Esophagus squamous epithelium (tissue), 5 donors: ENCODE data around the gene NMBR. TPM values are rescaled to one million over a fixed set of nuclear protein-coding genes. Genes with fewer than 3 reads are reported as not detected.
"Not testable (repeated sequence)": the region's sequence is repeated elsewhere in the genome, so short reads cannot be mapped to it uniquely, and the experiment has no call there.

Experiments used
- DNase-seq: peaks from one replicate; lab custom pipeline; 2025; lab: John Stamatoyannopoulos, UW
- H3K27ac ChIP-seq, 4 donors: fragments of 200-600 bp; sonication (generic); one replicate each; pipeline ENCODE4 v1.5.1; 2016 to 2019; ENCODE audit warnings: mild to moderate bottlenecking in 1 of 4
- H3K27me3 ChIP-seq, 4 donors: fragments of 200-600 bp; sonication (generic); 1 replicate in 3 of 4; 2 replicates in 1 of 4; pipeline versions ENCODE4 v1.5.1 to v1.6.0; 2017 to 2021; ENCODE audit warnings: antibody characterized with exemption in 1 of 4
- H3K36me3 ChIP-seq, 3 donors: fragments of 200-600 bp; sonication (generic); one replicate each; pipeline ENCODE4 v1.5.1; 2016 to 2019
- H3K4me1 ChIP-seq, 3 donors: fragments of 200-600 bp; sonication (generic); one replicate each; pipeline ENCODE4 v1.5.1; 2017 to 2019
- H3K4me3 ChIP-seq, 4 donors: fragments of 200-600 bp; sonication (generic); 1 replicate in 3 of 4; 2 replicates in 1 of 4; pipeline ENCODE4 v1.5.1; 2016 to 2019; ENCODE audit warnings: mild to moderate bottlenecking in 2 of 4, moderate library complexity in 1 of 4
- H3K9me3 ChIP-seq, 3 donors: fragments of 200-600 bp; sonication (generic); one replicate each; pipeline ENCODE4 v1.5.1; 2016 to 2019
- CTCF ChIP-seq, 6 experiments: fragments of 450-650 bp in 4 of 6; fragments of 200-600 bp in 2 of 6; sonication (generic) in 2 of 6; IDR thresholded peaks; one replicate each; pipeline ENCODE4 v1.5.1; 2016 to 2019; ENCODE audit warnings: antibody characterized with exemption in 6 of 6, mild to moderate bottlenecking in 4 of 6, moderate library complexity in 4 of 6
- POLR2A ChIP-seq, 4 donors: fragments of 450-650 bp; IDR thresholded peaks; one replicate each; pipeline ENCODE4 v1.6.1; 2017; ENCODE audit warnings: antibody characterized with exemption in 4 of 4, mild to moderate bottlenecking in 4 of 4, moderate library complexity in 3 of 4
- WGBS, 2 donors: methylation state at CpG; one replicate each; pipeline ENCODE4 v1.1.5; 2018; 5-methylcytosine and 5-hydroxymethylcytosine counted together
- intact Hi-C: fragments of 100-400 bp; cut with DNase I; formaldehyde crosslinking; loops from one replicate; pipeline ENCODE4 v1.15.0; 2022
- total RNA-seq, 4 donors: library from RNA; depleted of rRNA; stranded (reverse); fragments of >200 nt; gene quantifications; one replicate each; pipeline ENCODE4 v1.1.0, GENCODE V29; 2016
- donor health status: DM: yes; HTN: yes; CAD: no.

NMBR gene
- total RNA-seq, 4 donors from 2014 or later: not detected

GRCh38 chr6:142030115-142030619 lies 116.8 kb downstream of the NMBR start:
- DNase-seq: no peak
- H3K4me1 ChIP-seq: no peaks in the 10 kb centered on the region
- intact Hi-C loops: no loop called here
- no peak overlapping the region for H3K27ac ChIP-seq
- no peaks in the 10 kb centered on the region for H3K36me3 ChIP-seq
- H3K9me3 ChIP-seq: no peaks in the 10 kb centered on the region
- TF ChIP-seq CTCF (IDR thresholded peaks at IDR 0.05): no peak
- no peak for TF ChIP-seq POLR2A (IDR thresholded peaks at IDR 0.05)
- H3K4me3 ChIP-seq: no peak overlapping the region
- 74 to 75% methylated on average over 11 of the region's 11 CpGs for WGBS, 2 donors
- peaks cover 0 to 8% (median 0%) of the 10 kb centered on the region in 4 donors for H3K27me3 ChIP-seq

- H3K9me3 ChIP-seq: no peaks in the 10 kb centered on the region
- H3K4me1 ChIP-seq: no peaks in the 10 kb centered on the region
- no peak for TF ChIP-seq POLR2A (IDR thresholded peaks at IDR 0.05)
- no peak for TF ChIP-seq CTCF (IDR thresholded peaks at IDR 0.05)
- no peak overlapping the region for H3K27ac ChIP-seq
- no peak for DNase-seq
- H3K27me3 ChIP-seq: peaks cover 0 to 11% (median 0%) of the 10 kb centered on the region in 4 donors
- no peaks in the 10 kb centered on the region for H3K36me3 ChIP-seq
- no peak overlapping the region for H3K4me3 ChIP-seq
- 85 to 92% methylated on average over 3 of the region's 3 CpGs for WGBS, 2 donors
- intact Hi-C loops: no loop called here
Measured at GRCh38 chr6:142028527-142028926, 118.4 kb downstream of the NMBR start.

- WGBS, 2 donors: 84 to 91% methylated on average over 3 of the region's 3 CpGs
- H3K36me3 ChIP-seq, DNase-seq, H3K9me3 ChIP-seq, H3K4me1 ChIP-seq, intact Hi-C loops, H3K27ac ChIP-seq, H3K4me3 ChIP-seq: not testable (repeated sequence)
- peaks cover 0 to 11% (median 0%) of the 10 kb centered on the region in 4 donors for H3K27me3 ChIP-seq
Measured at GRCh38 chr6:142027804-142028203, 119.1 kb downstream of the NMBR start.

GRCh38 chr6:142027074-142027473 lies 119.8 kb downstream of the NMBR start:
- no peak overlapping the region for H3K27ac ChIP-seq
- no peaks in the 10 kb centered on the region for H3K36me3 ChIP-seq
- H3K27me3 ChIP-seq: peaks cover 0 to 11% (median 0%) of the 10 kb centered on the region in 4 donors
- H3K4me3 ChIP-seq: no peak overlapping the region
- H3K4me1 ChIP-seq: no peaks in the 10 kb centered on the region
- intact Hi-C loops: no loop called here
- DNase-seq: no peak
- no peaks in the 10 kb centered on the region for H3K9me3 ChIP-seq
- TF ChIP-seq POLR2A (IDR thresholded peaks at IDR 0.05) (no peak), CTCF (IDR thresholded peaks at IDR 0.05) (no peak)
- 66 to 67% methylated on average over 2 to 3 of the region's 3 CpGs for WGBS, 2 donors

- DNase-seq: no peak
Measured at GRCh38 chr6:142026471-142026870, 120.5 kb downstream of the NMBR start.

More at GRCh38 chr6:142026471-142026870, 120.5 kb downstream of the NMBR start:
- intact Hi-C loops: no loop called here
- H3K27me3 ChIP-seq: peaks cover 0 to 11% (median 0%) of the 10 kb centered on the region in 4 donors
- no peaks in the 10 kb centered on the region for H3K9me3 ChIP-seq
- H3K36me3 ChIP-seq: no peaks in the 10 kb centered on the region
- H3K4me1 ChIP-seq: no peaks in the 10 kb centered on the region
- H3K27ac ChIP-seq: no peak overlapping the region
- TF ChIP-seq POLR2A (IDR thresholded peaks at IDR 0.05) (no peak), CTCF (IDR thresholded peaks at IDR 0.05) (no peak)
- H3K4me3 ChIP-seq: no peak overlapping the region

Other genes starting within 250 kb of the NMBR start
- not detected for gene GJE1, start 14.2 kb downstream of the NMBR start, total RNA-seq
- 10 to 100 TPM; 42.2 to 55.0 (median 50.2) TPM for gene VTA1, start 141 bp upstream of the NMBR start, total RNA-seq
- gene ADGRG6, start 154.9 kb upstream of the NMBR start, total RNA-seq: 10 to 100 TPM; 22.3 to 56.5 (median 26.0) TPM